ENCODE data around the gene SLC35A1. TPM values are rescaled to one million over a fixed set of nuclear protein-coding genes. Genes with fewer than 3 reads are reported as not detected.

Gene SLC35A1
- total and polyA plus RNA-seq, 2 of the 8 experiments (the other 6 are each of a cell fraction or from before 2014, with no cell fraction given), result 4.7 to 9.2 TPM

GRCh38 chr6:87484491-87484890 is 11.7 kb downstream of the SLC35A1 start (continued):
- TF ChIP-seq EZH2 (IDR thresholded peaks at IDR 0.05; ENCODE audit: low read depth, low read length, severe bottlenecking) (no peak), MAFK (IDR thresholded peaks at IDR 0.05; ENCODE audit: low read depth, low read length) (no peak), RAD21 (IDR thresholded peaks at IDR 0.05 in 1 of 2, conservative IDR thresholded peaks at IDR 0.05 in 1 of 2; ENCODE audit: low read depth in 2 of 2, low read length in 2 of 2) (no peak), JUN (IDR thresholded peaks at IDR 0.05; ENCODE audit: low read depth, low read length) (no peak), KDM4A (IDR thresholded peaks at IDR 0.05; ENCODE audit: low read depth, low read length, severe bottlenecking) (no peak), BACH1 (IDR thresholded peaks at IDR 0.05; ENCODE audit: low read length) (no peak), ASH2L (IDR thresholded peaks at IDR 0.05; ENCODE audit: low read length) (no peak), TCF12 (IDR thresholded peaks at IDR 0.05; ENCODE audit: low read depth, low read length) (no peak), BCL11A (IDR thresholded peaks at IDR 0.05; ENCODE audit: low read depth in 2 of 2, low read length in 2 of 2) (no peak), HDAC2 (IDR thresholded peaks at IDR 0.05; ENCODE audit: borderline replicate concordance in 1 of 2, low read depth in 2 of 2, low read length in 2 of 2) (no peak)

All from H1 (cell line).